PC-9 (cell line): ENCODE results near the gene RBMS1.

Experiments
- EZH2 ChIP-seq: fragments of 200-600 bp; sonication (generic); IDR thresholded peaks from 2 replicates; pipeline ENCODE4 v1.8.0; 2017; ENCODE audit warnings: antibody characterized with exemption, low read depth
- TF ChIP-seq, protein P1 (sequence below): fragments of 200-600 bp; sonication (generic); conservative IDR thresholded peaks from 2 replicates; pipeline ENCODE4 v1.6.1; 2017; ENCODE audit warnings: mixed run types, antibody characterized with exemption, mild to moderate bottlenecking, moderate library complexity

DNA sequence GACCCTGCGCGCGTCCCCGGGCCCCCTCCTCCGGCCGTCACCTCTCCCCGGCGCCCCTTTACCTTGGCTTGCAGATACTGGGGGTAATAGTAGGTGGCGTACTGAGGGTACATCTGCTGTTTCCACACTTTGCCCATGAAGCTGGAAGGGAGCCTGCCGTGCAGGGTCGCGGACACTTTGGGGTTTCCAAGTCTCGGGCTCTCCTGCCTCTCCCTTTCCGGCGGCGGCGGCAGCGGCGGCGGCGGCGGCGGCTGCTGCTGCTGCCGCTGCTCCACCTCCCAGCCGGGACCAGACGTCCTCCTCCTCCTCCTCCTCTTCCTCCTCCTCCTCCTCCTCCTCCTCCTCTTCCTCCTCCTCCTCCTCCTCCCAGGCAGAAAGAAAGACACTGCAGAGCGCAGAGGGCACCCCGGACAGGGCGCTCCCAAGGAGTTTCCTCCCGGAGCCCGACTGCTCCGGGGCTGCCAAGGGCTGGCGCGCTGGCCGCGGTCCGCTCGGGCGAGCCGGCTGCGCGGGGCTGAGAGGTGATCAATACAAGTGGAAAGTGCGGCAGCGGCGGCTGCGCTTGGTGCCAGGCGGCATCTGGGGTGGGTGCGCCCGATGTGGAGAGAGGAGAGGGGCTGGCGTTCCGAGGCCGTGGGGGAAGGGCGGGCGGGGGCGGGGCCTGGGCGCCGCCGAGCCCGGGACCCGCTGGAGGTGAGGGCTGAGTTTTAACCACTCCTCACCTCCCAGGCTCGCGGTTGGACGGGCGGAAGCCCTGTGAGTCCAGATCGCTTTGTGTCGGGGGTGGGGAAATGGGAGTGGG, at the start of gene RBMS1:
- TF ChIP-seq, protein P1, sequence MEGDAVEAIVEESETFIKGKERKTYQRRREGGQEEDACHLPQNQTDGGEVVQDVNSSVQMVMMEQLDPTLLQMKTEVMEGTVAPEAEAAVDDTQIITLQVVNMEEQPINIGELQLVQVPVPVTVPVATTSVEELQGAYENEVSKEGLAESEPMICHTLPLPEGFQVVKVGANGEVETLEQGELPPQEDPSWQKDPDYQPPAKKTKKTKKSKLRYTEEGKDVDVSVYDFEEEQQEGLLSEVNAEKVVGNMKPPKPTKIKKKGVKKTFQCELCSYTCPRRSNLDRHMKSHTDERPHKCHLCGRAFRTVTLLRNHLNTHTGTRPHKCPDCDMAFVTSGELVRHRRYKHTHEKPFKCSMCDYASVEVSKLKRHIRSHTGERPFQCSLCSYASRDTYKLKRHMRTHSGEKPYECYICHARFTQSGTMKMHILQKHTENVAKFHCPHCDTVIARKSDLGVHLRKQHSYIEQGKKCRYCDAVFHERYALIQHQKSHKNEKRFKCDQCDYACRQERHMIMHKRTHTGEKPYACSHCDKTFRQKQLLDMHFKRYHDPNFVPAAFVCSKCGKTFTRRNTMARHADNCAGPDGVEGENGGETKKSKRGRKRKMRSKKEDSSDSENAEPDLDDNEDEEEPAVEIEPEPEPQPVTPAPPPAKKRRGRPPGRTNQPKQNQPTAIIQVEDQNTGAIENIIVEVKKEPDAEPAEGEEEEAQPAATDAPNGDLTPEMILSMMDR = no peak
- no peak for TF ChIP-seq EZH2
